ENCODE data around the gene RAMP2. TPM values are rescaled to one million over a fixed set of nuclear protein-coding genes. Genes with fewer than 3 reads are reported as not detected.

RAMP2 gene
- total and polyA plus RNA-seq, 2 of the 13 experiments (the other 11 are each of a cell fraction or from before 2014, with no cell fraction given): 1.4 to 5.2 TPM

DNA sequence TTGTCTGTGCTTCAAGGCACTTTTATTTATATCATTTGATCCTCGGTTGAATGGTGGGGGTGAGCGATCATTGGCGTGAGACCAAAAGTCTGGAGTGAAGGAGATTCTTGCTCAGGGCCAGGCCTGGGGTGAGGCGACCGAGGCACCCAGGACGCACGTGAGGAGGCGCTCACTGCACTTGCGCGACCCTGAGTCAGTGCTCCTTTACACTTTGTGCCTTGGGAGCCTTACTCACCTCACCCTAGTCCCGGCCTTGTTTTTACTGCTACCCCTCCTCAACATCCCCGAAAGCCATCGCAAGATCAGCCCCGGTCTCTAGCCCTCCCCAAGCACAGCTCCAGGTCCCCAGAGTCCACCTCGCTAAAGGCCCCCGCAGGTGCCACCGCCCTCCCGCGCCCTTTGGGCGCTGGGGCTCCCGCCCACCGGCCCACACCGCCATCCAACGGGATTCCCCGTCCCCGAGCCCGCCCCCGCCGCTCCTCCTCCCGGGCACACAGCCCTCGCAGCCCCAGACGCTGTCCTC lies 16.7 kb upstream of the RAMP2 start (continued):
- TF ChIP-seq ZNF747 (CRISPR knock-in tag; IDR thresholded peaks at IDR 0.05; ENCODE audit: borderline replicate concordance): no peak
- no peak for TF ChIP-seq KAT2B (IDR thresholded peaks at IDR 0.05; ENCODE audit: borderline replicate concordance, low read depth, low read length)
- peak; percentile 78; the same call in 1 of the 2 replicates for TF ChIP-seq ZSCAN12 (CRISPR knock-in tag; IDR thresholded peaks at IDR 0.05)
- TF ChIP-seq ISL2 (CRISPR knock-in tag; IDR thresholded peaks at IDR 0.05): no peak
- 0 out of 2 replicates have a peak, but pooled peaks have one; percentile 45 for TF ChIP-seq ZFP37 (CRISPR knock-in tag; IDR thresholded peaks at IDR 0.05; ENCODE audit: borderline replicate concordance)
- TF ChIP-seq KLF6 (CRISPR knock-in tag; IDR thresholded peaks at IDR 0.05): 0 out of 2 replicates have a peak, but pooled peaks have one; percentile 24
- peak; percentile 48; the same call in 1 of the 2 replicates for TF ChIP-seq BORCS8-MEF2B (CRISPR knock-in tag; IDR thresholded peaks at IDR 0.05)
- TF ChIP-seq FOSL1 (CRISPR knock-in tag; IDR thresholded peaks at IDR 0.05; ENCODE audit: borderline replicate concordance): peak; percentile 49; the same call in 1 of the 2 replicates
- TF ChIP-seq ZNF263 (CRISPR knock-in tag; IDR thresholded peaks at IDR 0.05): peak; percentile 75; the same call in 1 of the 2 replicates
- TF ChIP-seq RXRB (CRISPR knock-in tag; IDR thresholded peaks at IDR 0.05; ENCODE audit: borderline replicate concordance): no peak; the same call in 1 of the 2 replicates
- TF ChIP-seq ZNF430 (CRISPR knock-in tag; IDR thresholded peaks at IDR 0.05): no peak
- no peak for TF ChIP-seq HMG20B (CRISPR knock-in tag; conservative IDR thresholded peaks at IDR 0.05)
- TF ChIP-seq, protein P1, sequence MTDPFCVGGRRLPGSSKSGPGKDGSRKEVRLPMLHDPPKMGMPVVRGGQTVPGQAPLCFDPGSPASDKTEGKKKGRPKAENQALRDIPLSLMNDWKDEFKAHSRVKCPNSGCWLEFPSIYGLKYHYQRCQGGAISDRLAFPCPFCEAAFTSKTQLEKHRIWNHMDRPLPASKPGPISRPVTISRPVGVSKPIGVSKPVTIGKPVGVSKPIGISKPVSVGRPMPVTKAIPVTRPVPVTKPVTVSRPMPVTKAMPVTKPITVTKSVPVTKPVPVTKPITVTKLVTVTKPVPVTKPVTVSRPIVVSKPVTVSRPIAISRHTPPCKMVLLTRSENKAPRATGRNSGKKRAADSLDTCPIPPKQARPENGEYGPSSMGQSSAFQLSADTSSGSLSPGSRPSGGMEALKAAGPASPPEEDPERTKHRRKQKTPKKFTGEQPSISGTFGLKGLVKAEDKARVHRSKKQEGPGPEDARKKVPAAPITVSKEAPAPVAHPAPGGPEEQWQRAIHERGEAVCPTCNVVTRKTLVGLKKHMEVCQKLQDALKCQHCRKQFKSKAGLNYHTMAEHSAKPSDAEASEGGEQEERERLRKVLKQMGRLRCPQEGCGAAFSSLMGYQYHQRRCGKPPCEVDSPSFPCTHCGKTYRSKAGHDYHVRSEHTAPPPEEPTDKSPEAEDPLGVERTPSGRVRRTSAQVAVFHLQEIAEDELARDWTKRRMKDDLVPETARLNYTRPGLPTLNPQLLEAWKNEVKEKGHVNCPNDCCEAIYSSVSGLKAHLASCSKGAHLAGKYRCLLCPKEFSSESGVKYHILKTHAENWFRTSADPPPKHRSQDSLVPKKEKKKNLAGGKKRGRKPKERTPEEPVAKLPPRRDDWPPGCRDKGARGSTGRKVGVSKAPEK (CRISPR knock-in tag; IDR thresholded peaks at IDR 0.05; ENCODE audit: borderline replicate concordance): 0 out of 2 replicates have a peak, but pooled peaks have one; percentile 40
- TF ChIP-seq, protein P2, sequence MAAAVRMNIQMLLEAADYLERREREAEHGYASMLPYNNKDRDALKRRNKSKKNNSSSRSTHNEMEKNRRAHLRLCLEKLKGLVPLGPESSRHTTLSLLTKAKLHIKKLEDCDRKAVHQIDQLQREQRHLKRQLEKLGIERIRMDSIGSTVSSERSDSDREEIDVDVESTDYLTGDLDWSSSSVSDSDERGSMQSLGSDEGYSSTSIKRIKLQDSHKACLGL (CRISPR knock-in tag; IDR thresholded peaks at IDR 0.05): peak; percentile 33; the same call in 1 of the 2 replicates
- TF ChIP-seq ZNF124 (CRISPR knock-in tag; IDR thresholded peaks at IDR 0.05): no peak; the same call in 1 of the 2 replicates
- TF ChIP-seq ZNF564 (CRISPR knock-in tag; IDR thresholded peaks at IDR 0.05): no peak
- 0 out of 4 replicates have a peak, but pooled peaks of 1 of the 2 experiments have one; percentile 21 for TF ChIP-seq NR2F1 (CRISPR knock-in tag; IDR thresholded peaks at IDR 0.05)
- TF ChIP-seq BRD4 (CRISPR knock-in tag; IDR thresholded peaks at IDR 0.05): peak; percentile 52; the same call in 1 of the 2 replicates
- TF ChIP-seq THYN1 (CRISPR knock-in tag; IDR thresholded peaks at IDR 0.05; ENCODE audit: borderline replicate concordance, low read depth): no peak
- TF ChIP-seq, protein P3, sequence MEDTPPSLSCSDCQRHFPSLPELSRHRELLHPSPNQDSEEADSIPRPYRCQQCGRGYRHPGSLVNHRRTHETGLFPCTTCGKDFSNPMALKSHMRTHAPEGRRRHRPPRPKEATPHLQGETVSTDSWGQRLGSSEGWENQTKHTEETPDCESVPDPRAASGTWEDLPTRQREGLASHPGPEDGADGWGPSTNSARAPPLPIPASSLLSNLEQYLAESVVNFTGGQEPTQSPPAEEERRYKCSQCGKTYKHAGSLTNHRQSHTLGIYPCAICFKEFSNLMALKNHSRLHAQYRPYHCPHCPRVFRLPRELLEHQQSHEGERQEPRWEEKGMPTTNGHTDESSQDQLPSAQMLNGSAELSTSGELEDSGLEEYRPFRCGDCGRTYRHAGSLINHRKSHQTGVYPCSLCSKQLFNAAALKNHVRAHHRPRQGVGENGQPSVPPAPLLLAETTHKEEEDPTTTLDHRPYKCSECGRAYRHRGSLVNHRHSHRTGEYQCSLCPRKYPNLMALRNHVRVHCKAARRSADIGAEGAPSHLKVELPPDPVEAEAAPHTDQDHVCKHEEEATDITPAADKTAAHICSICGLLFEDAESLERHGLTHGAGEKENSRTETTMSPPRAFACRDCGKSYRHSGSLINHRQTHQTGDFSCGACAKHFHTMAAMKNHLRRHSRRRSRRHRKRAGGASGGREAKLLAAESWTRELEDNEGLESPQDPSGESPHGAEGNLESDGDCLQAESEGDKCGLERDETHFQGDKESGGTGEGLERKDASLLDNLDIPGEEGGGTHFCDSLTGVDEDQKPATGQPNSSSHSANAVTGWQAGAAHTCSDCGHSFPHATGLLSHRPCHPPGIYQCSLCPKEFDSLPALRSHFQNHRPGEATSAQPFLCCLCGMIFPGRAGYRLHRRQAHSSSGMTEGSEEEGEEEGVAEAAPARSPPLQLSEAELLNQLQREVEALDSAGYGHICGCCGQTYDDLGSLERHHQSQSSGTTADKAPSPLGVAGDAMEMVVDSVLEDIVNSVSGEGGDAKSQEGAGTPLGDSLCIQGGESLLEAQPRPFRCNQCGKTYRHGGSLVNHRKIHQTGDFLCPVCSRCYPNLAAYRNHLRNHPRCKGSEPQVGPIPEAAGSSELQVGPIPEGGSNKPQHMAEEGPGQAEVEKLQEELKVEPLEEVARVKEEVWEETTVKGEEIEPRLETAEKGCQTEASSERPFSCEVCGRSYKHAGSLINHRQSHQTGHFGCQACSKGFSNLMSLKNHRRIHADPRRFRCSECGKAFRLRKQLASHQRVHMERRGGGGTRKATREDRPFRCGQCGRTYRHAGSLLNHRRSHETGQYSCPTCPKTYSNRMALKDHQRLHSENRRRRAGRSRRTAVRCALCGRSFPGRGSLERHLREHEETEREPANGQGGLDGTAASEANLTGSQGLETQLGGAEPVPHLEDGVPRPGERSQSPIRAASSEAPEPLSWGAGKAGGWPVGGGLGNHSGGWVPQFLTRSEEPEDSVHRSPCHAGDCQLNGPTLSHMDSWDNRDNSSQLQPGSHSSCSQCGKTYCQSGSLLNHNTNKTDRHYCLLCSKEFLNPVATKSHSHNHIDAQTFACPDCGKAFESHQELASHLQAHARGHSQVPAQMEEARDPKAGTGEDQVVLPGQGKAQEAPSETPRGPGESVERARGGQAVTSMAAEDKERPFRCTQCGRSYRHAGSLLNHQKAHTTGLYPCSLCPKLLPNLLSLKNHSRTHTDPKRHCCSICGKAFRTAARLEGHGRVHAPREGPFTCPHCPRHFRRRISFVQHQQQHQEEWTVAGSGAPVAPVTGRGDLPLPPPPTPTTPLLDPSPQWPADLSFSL (CRISPR knock-in tag; IDR thresholded peaks at IDR 0.05): 0 out of 2 replicates have a peak, but pooled peaks have one; percentile 22
- TF ChIP-seq CHD2 (IDR thresholded peaks at IDR 0.05; ENCODE audit: low read depth, low read length): no peak
